ENCODE results near the gene VSIG10.

The VSIG10 gene, protein sequence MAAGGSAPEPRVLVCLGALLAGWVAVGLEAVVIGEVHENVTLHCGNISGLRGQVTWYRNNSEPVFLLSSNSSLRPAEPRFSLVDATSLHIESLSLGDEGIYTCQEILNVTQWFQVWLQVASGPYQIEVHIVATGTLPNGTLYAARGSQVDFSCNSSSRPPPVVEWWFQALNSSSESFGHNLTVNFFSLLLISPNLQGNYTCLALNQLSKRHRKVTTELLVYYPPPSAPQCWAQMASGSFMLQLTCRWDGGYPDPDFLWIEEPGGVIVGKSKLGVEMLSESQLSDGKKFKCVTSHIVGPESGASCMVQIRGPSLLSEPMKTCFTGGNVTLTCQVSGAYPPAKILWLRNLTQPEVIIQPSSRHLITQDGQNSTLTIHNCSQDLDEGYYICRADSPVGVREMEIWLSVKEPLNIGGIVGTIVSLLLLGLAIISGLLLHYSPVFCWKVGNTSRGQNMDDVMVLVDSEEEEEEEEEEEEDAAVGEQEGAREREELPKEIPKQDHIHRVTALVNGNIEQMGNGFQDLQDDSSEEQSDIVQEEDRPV
- total RNA-seq, result 0.96 to 1.7 (median 1.4) reads per million in 3 donors

DNA sequence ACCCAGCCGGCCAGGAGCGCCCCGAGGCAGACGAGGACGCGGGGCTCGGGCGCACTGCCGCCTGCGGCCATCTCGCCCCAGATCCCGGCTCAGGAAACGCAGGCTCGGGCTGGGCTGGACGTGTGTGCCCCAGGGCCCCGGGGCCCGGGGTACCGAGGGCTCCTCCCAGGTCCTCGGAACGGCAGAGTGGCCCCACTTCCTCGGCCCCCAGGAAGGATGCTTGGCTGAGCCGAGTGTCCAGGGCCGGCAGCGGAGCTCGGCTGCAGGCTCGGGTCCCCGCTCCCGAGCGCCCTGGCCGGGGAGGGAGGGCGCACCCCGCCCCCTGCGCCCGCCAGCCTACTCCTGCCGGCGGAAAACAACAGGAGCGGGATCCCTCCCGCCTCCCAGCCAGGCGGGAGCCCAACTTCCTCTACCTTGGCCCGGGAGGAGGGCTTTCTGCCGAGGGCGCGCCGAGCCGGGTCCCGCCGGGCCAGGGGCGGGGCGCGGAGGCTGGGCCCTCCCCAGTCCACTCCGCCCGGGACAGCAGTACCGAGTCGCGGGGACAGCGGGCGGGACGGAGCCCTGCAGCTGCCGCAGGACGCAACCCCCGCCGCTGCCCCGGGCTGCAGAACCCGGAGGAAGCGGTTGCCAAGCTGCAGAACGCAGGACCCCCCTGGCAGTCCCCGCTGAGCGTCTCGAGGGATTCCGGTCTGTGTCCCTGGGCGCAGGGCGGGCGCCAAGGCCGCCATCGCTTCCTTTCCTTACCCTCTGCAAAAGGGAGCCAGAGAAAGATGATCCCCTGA is at the start of gene VSIG10:
VSIG10 (minus strand) TSS at position 411 of the 782 bp plus-strand sequence; CDS start at position 71, 340 bp downstream.
- H3K4me1 ChIP-seq (ENCODE audit: control insufficient read depth, insufficient read depth, low read length, poor library complexity, severe bottlenecking), result peaks cover 5% of the 10 kb centered on the region
- H3K4me3 ChIP-seq (ENCODE audit: insufficient read depth, low read depth, low read length, poor library complexity, severe bottlenecking), result peak within 1 kb of the TSS; percentile 78
- H3K27me3 ChIP-seq (replicated peaks; ENCODE audit: control insufficient read depth, insufficient read depth, low read length, poor library complexity, severe bottlenecking), result no peaks in the 10 kb centered on the region
- H3K27ac ChIP-seq (ENCODE audit: insufficient read depth, low read length, poor library complexity, severe bottlenecking), result no peak within 1 kb of the TSS
- H3K36me3 ChIP-seq (ENCODE audit: control insufficient read depth, insufficient read depth, low read length), result no peaks in the 10 kb centered on the region
- no peaks in the 10 kb centered on the region for H3K9me3 ChIP-seq (ENCODE audit: control insufficient read depth, low read length)
- no peak for DNase-seq

DNA sequence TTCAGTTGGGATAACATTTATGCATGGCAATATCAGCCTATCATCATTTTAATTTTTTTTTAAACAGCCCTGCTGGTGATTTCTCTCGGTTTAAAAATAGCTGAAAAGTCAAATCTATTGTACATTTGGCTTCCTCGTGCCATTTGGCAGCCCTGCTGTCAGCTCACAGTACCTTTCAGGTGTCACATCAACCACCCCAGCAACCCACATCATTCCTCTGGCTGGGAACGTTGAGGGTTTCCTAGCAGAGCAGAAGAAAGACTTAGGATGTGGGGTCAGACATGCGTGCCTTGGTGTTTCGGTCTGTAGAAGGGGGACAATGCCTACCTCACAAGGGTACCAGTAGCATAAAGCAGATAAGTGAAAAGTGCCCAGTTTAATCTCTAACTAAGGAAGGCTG is 47.9 kb upstream of the VSIG10 start:
- Histone ChIP-seq H3K9me3 (ENCODE audit: control insufficient read depth, low read length) (no peaks in the 10 kb centered on the region), H3K4me1 (ENCODE audit: control insufficient read depth, insufficient read depth, low read length, poor library complexity, severe bottlenecking) (no peaks in the 10 kb centered on the region), H3K27me3 (replicated peaks; ENCODE audit: control insufficient read depth, insufficient read depth, low read length, poor library complexity, severe bottlenecking) (no peaks in the 10 kb centered on the region), H3K36me3 (ENCODE audit: control insufficient read depth, insufficient read depth, low read length) (peaks cover 19% of the 10 kb centered on the region), H3K27ac (ENCODE audit: insufficient read depth, low read length, poor library complexity, severe bottlenecking) (no peak overlapping the region), H3K4me3 (ENCODE audit: insufficient read depth, low read depth, low read length, poor library complexity, severe bottlenecking) (no peak overlapping the region)
- DNase-seq, result no peak

DNA sequence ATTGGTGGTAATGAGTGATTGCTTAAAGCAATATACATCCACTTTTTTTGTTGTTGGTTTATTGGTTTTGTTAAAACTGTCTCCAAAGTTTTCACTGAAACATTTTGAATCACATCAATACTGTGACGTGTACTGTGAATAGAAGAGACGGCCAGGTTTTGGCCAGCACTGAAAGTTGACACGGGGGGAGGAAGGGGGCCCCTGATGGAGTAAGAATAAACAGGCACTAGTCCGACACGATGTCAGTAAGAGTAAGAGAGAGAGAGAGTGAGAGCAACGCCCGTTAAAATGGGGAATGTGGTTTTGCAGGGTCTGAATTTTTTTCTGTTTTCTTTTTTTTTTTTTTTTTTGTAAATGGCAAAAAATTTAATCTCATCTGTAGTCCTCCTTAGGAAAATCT is 46.8 kb upstream of the VSIG10 start:
- peaks cover 19% of the 10 kb centered on the region for H3K36me3 ChIP-seq (ENCODE audit: control insufficient read depth, insufficient read depth, low read length)
- no peak overlapping the region for H3K4me3 ChIP-seq (ENCODE audit: insufficient read depth, low read depth, low read length, poor library complexity, severe bottlenecking)
- no peaks in the 10 kb centered on the region for H3K27me3 ChIP-seq (replicated peaks; ENCODE audit: control insufficient read depth, insufficient read depth, low read length, poor library complexity, severe bottlenecking)
- H3K4me1 ChIP-seq (ENCODE audit: control insufficient read depth, insufficient read depth, low read length, poor library complexity, severe bottlenecking), result no peaks in the 10 kb centered on the region
- no peak for DNase-seq
- no peaks in the 10 kb centered on the region for H3K9me3 ChIP-seq (ENCODE audit: control insufficient read depth, low read length)
- H3K27ac ChIP-seq (ENCODE audit: insufficient read depth, low read length, poor library complexity, severe bottlenecking), result no peak overlapping the region

DNA sequence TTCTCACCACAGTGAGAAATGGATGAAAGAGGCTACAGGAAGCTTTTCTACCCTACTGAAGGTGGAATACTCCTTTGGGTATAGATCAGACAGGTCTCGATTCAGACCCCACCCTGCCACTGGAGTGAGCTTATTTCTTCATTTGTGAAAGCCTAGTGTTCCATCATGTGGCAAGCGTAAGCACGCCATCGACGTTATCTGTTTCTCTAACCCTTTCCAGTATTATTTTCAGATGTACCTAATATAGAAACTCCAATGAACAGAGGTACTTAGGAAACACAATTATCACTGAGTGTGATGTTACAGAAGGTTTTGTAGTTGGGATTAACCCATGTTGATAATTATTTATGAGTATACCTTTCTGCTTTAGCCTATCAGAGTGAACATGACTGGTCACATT is 44.5 kb upstream of the VSIG10 start:
- Histone ChIP-seq H3K36me3 (ENCODE audit: control insufficient read depth, insufficient read depth, low read length) (peaks cover 28% of the 10 kb centered on the region), H3K4me1 (ENCODE audit: control insufficient read depth, insufficient read depth, low read length, poor library complexity, severe bottlenecking) (no peaks in the 10 kb centered on the region)

DNA sequence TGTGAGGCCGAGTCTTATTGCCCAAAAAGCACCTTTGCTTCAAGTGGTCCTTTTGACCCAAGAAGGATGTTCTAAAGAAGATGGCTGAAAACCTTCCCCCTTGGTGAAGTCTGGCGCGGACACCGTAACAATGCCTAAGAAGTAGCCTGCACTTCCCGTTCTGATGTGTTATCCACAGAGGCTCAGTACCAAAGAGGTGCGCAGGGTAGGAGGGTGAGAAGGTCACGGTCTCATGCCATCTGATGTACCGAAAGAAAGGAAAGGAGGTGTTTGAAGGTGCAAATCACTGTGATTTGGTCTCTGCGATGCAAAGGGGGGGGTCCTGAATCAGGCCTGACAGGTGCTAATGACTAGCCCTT is 42.0 kb upstream of the VSIG10 start:
- Histone ChIP-seq H3K4me3 (ENCODE audit: insufficient read depth, low read depth, low read length, poor library complexity, severe bottlenecking) (no peak overlapping the region), H3K9me3 (ENCODE audit: control insufficient read depth, low read length) (no peaks in the 10 kb centered on the region), H3K36me3 (ENCODE audit: control insufficient read depth, insufficient read depth, low read length) (peaks cover 35% of the 10 kb centered on the region), H3K4me1 (ENCODE audit: control insufficient read depth, insufficient read depth, low read length, poor library complexity, severe bottlenecking) (no peaks in the 10 kb centered on the region), H3K27ac (ENCODE audit: insufficient read depth, low read length, poor library complexity, severe bottlenecking) (no peak overlapping the region), H3K27me3 (replicated peaks; ENCODE audit: control insufficient read depth, insufficient read depth, low read length, poor library complexity, severe bottlenecking) (no peaks in the 10 kb centered on the region)
- no peak for DNase-seq

More for the DNA sequence above, 44.5 kb upstream of the VSIG10 start:
- Histone ChIP-seq H3K4me3 (ENCODE audit: insufficient read depth, low read depth, low read length, poor library complexity, severe bottlenecking) (no peak overlapping the region), H3K27me3 (replicated peaks; ENCODE audit: control insufficient read depth, insufficient read depth, low read length, poor library complexity, severe bottlenecking) (no peaks in the 10 kb centered on the region), H3K27ac (ENCODE audit: insufficient read depth, low read length, poor library complexity, severe bottlenecking) (no peak overlapping the region), H3K9me3 (ENCODE audit: control insufficient read depth, low read length) (no peaks in the 10 kb centered on the region)
- no peak for DNase-seq

DNA sequence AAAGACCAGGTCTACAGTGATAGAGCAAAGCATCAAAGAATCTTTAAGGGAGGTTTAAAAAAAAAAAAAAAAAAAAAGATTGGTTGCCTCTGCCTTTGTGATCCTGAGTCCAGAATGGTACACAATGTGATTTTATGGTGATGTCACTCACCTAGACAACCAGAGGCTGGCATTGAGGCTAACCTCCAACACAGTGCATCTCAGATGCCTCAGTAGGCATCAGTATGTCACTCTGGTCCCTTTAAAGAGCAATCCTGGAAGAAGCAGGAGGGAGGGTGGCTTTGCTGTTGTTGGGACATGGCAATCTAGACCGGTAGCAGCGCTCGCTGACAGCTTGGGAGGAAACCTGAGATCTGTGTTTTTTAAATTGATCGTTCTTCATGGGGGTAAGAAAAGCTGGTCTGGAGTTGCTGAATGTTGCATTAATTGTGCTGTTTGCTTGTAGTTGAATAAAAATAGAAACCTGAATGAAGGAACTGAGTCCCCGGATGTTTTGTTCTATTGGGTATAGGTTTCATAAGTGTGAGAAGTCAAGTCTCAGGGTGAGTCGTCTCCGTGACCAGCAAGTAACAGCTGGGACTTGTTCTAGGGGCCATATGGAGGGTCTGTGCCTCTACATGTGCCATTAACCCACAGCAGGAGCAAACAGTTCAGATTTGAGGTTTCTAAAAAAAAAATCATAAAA is 41.4 kb upstream of the VSIG10 start:
- Histone ChIP-seq H3K27me3 (replicated peaks; ENCODE audit: control insufficient read depth, insufficient read depth, low read length, poor library complexity, severe bottlenecking) (no peaks in the 10 kb centered on the region), H3K4me1 (ENCODE audit: control insufficient read depth, insufficient read depth, low read length, poor library complexity, severe bottlenecking) (no peaks in the 10 kb centered on the region)

DNA sequence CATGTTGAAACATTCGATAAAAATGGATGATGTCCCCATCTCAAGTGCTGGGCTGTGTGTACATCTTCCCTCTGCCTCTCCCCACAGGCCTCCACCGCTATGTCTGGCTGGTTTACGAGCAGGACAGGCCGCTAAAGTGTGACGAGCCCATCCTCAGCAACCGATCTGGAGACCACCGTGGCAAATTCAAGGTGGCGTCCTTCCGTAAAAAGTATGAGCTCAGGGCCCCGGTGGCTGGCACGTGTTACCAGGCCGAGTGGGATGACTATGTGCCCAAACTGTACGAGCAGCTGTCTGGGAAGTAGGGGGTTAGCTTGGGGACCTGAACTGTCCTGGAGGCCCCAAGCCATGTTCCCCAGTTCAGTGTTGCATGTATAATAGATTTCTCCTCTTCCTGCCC is 40.7 kb upstream of the VSIG10 start:
- no peaks in the 10 kb centered on the region for H3K9me3 ChIP-seq (ENCODE audit: control insufficient read depth, low read length)
- no peak for DNase-seq
- H3K4me3 ChIP-seq (ENCODE audit: insufficient read depth, low read depth, low read length, poor library complexity, severe bottlenecking), result no peak overlapping the region
- H3K27me3 ChIP-seq (replicated peaks; ENCODE audit: control insufficient read depth, insufficient read depth, low read length, poor library complexity, severe bottlenecking), result no peaks in the 10 kb centered on the region
- no peak overlapping the region for H3K27ac ChIP-seq (ENCODE audit: insufficient read depth, low read length, poor library complexity, severe bottlenecking)
- H3K36me3 ChIP-seq (ENCODE audit: control insufficient read depth, insufficient read depth, low read length), result peaks cover 46% of the 10 kb centered on the region
- no peaks in the 10 kb centered on the region for H3K4me1 ChIP-seq (ENCODE audit: control insufficient read depth, insufficient read depth, low read length, poor library complexity, severe bottlenecking)

More for the DNA sequence above, 41.4 kb upstream of the VSIG10 start:
- Histone ChIP-seq H3K4me3 (ENCODE audit: insufficient read depth, low read depth, low read length, poor library complexity, severe bottlenecking) (no peak overlapping the region), H3K9me3 (ENCODE audit: control insufficient read depth, low read length) (no peaks in the 10 kb centered on the region), H3K36me3 (ENCODE audit: control insufficient read depth, insufficient read depth, low read length) (peaks cover 41% of the 10 kb centered on the region), H3K27ac (ENCODE audit: insufficient read depth, low read length, poor library complexity, severe bottlenecking) (no peak overlapping the region)
- DNase-seq, result no peak

DNA sequence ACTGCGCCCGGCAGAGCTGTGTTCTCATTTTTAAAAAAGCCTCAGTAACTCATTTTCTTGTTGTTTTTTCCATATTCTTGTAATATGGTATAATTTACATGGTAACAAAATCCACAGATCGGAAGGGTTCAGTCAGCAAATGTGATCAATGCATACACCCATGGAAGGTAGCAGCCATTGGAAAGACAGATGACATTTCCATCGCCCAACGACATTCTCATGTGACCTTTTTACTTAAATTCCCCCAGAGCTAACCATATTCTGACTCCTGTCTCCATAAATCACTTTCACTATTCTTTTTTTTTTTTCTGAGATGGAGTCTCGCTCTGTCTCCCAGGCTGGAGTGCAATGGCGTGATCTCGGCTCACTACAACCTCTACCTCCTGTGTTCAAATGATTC is 37.0 kb upstream of the VSIG10 start:
- H3K4me1 ChIP-seq (ENCODE audit: control insufficient read depth, insufficient read depth, low read length, poor library complexity, severe bottlenecking), result peaks cover 8% of the 10 kb centered on the region
- H3K4me3 ChIP-seq (ENCODE audit: insufficient read depth, low read depth, low read length, poor library complexity, severe bottlenecking), result no peak overlapping the region
- peaks cover 41% of the 10 kb centered on the region for H3K36me3 ChIP-seq (ENCODE audit: control insufficient read depth, insufficient read depth, low read length)
- H3K27me3 ChIP-seq (replicated peaks; ENCODE audit: control insufficient read depth, insufficient read depth, low read length, poor library complexity, severe bottlenecking), result no peaks in the 10 kb centered on the region
- H3K27ac ChIP-seq (ENCODE audit: insufficient read depth, low read length, poor library complexity, severe bottlenecking), result no peak overlapping the region
- no peaks in the 10 kb centered on the region for H3K9me3 ChIP-seq (ENCODE audit: control insufficient read depth, low read length)
- DNase-seq, result no peak

DNA sequence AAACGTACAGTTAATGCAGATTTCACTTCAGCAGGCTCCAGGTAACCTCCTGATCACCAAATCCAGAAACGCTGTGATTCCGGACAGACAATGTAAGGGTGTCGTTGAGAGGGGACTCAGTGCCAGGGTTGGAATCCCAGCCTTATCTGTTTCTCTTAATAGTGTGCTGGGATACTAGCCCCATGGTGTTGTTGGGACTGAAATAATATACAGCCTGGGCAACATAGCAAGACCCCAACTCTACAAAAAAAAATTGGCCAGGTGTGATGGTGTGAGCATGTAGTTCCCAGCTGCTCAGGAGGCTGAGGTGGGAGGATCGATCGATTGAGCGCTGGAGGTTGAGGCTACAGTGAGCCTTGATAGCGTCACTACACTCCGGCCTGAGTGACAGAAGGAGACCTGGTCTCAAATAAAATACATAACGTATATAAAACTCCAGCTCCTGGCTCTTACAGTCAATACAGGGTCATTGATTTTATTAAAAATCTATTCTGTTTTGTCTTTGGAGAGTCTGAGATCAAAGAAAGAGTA is 33.4 kb upstream of the VSIG10 start:
- Histone ChIP-seq H3K4me3 (ENCODE audit: insufficient read depth, low read depth, low read length, poor library complexity, severe bottlenecking) (peak overlapping the region; percentile 84), H3K4me1 (ENCODE audit: control insufficient read depth, insufficient read depth, low read length, poor library complexity, severe bottlenecking) (peaks cover 13% of the 10 kb centered on the region), H3K27ac (ENCODE audit: insufficient read depth, low read length, poor library complexity, severe bottlenecking) (peak overlapping the region; percentile 76), H3K9me3 (ENCODE audit: control insufficient read depth, low read length) (no peaks in the 10 kb centered on the region), H3K36me3 (ENCODE audit: control insufficient read depth, insufficient read depth, low read length) (peaks cover 21% of the 10 kb centered on the region), H3K27me3 (replicated peaks; ENCODE audit: control insufficient read depth, insufficient read depth, low read length, poor library complexity, severe bottlenecking) (no peaks in the 10 kb centered on the region)
- no peak for DNase-seq
